ENCODE measurements around the gene PIP5KL1. TPM values are rescaled to one million over a fixed set of nuclear protein-coding genes. Genes with fewer than 3 reads are reported as not detected.

Gene PIP5KL1
- total RNA-seq, 1 donor from 2014 or later = 0.85 TPM

DNA sequence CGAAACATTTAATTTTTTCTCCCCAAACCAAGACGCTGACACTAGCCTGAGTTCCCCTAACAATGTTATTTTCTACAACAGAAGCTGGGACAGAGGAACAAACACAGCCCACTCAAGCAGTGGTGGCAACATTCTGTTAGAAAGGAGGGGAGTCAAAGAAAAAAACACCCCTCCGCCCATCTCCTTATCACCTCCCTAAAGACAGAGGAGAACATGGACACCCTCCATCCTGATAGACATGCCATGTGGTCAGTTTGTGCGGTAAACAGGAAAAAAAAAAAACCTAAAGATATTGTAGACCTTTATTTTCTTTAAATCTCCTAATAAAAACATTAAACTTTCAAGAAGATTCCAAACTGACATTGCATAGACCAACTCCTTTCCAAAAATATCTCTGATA lies 10.0 kb upstream of the PIP5KL1 start:
- H3K36me3 ChIP-seq = peaks cover 25% of the 10 kb centered on the region
- H3K27ac ChIP-seq (replicated peaks) = no peak overlapping the region
- H3K9me3 ChIP-seq (replicated peaks) = no peaks in the 10 kb centered on the region
- DNase-seq = no peak
- intact Hi-C loops (cut with micrococcal nuclease) = loop anchor here (5.0 to 10.0 kb wide), 2 partner anchors 92 to 174 kb away; no protein-coding TSS in a partner anchor
- TF ChIP-seq, protein P1, sequence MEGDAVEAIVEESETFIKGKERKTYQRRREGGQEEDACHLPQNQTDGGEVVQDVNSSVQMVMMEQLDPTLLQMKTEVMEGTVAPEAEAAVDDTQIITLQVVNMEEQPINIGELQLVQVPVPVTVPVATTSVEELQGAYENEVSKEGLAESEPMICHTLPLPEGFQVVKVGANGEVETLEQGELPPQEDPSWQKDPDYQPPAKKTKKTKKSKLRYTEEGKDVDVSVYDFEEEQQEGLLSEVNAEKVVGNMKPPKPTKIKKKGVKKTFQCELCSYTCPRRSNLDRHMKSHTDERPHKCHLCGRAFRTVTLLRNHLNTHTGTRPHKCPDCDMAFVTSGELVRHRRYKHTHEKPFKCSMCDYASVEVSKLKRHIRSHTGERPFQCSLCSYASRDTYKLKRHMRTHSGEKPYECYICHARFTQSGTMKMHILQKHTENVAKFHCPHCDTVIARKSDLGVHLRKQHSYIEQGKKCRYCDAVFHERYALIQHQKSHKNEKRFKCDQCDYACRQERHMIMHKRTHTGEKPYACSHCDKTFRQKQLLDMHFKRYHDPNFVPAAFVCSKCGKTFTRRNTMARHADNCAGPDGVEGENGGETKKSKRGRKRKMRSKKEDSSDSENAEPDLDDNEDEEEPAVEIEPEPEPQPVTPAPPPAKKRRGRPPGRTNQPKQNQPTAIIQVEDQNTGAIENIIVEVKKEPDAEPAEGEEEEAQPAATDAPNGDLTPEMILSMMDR (IDR thresholded peaks at IDR 0.05; ENCODE audit: borderline replicate concordance) = no peak
- no peaks in the 10 kb centered on the region for H3K27me3 ChIP-seq (ENCODE audit: low read depth)
- H3K4me3 ChIP-seq = no peak overlapping the region
- H3K4me1 ChIP-seq = peaks cover 57% of the 10 kb centered on the region

DNA sequence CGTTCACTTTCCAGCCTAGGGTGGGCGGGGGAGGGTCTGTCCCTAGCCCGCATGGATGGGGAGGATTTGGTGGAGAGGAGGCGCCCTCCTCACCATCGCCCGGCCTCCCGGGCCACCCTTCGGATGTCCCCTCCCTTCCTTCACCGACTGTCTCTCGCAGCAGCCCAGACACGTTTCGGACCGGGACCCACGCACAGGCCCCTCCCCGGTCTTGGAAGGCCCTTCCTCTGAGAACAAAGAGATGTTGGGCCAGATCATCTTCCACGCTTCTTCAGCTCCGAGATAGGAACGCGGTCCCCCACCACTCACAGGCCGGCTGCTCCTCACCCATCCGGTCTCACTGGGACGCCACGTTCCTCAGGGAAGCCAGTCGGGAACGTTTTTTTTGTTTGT lies 7.7 kb upstream of the PIP5KL1 start:
- Histone ChIP-seq H3K9me3 (replicated peaks) (no peaks in the 10 kb centered on the region), H3K27ac (replicated peaks) (peak overlapping the region; percentile 79), H3K4me1 (peaks cover 44% of the 10 kb centered on the region), H3K4me3 (peak overlapping the region; percentile 78), H3K27me3 (ENCODE audit: low read depth) (no peaks in the 10 kb centered on the region), H3K36me3 (peaks cover 13% of the 10 kb centered on the region)
- TF ChIP-seq, protein P1 (IDR thresholded peaks at IDR 0.05; ENCODE audit: borderline replicate concordance) = no peak
- peak; percentile 58 for DNase-seq
- intact Hi-C loops (cut with micrococcal nuclease) = no loop called here

DNA sequence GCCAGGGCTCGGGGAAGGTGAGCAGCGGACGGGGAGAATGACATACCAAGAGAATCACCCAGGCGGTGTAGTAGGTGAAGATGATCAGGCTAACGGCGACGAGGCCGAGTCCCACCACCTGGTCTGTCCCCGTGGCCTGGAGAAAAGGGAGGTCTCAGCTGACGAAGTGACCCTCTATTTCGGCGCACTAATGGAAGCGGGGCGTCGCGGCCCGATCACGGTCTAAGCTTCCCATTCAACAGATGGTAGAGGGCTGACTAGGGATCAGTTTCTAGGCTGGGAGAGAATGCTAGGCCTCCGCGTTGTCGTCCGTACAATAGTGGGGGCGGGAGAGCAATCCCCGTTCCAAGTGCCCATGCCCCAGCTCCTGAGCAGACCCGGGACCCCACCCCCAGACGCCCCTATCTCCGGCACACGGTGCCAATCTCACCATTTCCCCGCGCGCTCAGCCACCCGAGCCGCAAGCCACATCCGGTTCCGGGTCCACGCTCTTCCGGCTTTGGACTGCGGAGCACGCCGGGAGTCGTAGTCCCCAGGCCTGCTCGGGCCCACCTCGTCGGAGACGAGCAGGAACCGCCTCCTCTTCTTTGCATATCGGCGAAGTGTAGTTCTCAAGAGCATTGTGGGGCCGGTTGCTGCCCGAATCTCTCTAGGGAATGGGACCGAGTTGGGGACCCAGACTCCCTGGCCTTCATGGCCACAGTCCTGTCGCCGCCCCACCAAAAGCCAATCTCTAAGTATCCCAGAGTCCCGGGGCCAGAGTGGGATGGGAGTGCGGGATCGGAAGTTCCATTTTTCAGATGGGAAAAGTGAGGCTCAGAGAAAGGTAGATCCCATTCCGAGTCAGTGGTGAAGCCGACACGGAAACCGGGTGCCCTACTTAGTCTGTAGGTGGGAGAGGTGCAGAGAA lies 7.1 kb upstream of the PIP5KL1 start, which contains the start of gene DPM2:
Gene DPM2 (minus strand): TSS at position 467 of the 910 bp plus-strand sequence. CDS start 34 bp downstream, at position 433.
- H3K4me1 ChIP-seq = peaks cover 40% of the 10 kb centered on the region
- H3K27ac ChIP-seq (replicated peaks) = peak within 1 kb of the TSS; percentile 79
- TF ChIP-seq, protein P1 (IDR thresholded peaks at IDR 0.05; ENCODE audit: borderline replicate concordance) = no peak
- H3K27me3 ChIP-seq (ENCODE audit: low read depth) = no peaks in the 10 kb centered on the region
- no peaks in the 10 kb centered on the region for H3K9me3 ChIP-seq (replicated peaks)
- peak within 1 kb of the TSS; percentile 78 for H3K4me3 ChIP-seq
- intact Hi-C loops (cut with micrococcal nuclease) = no loop called here
- H3K36me3 ChIP-seq = peaks cover 13% of the 10 kb centered on the region
- peak; percentile 80 for DNase-seq

DNA sequence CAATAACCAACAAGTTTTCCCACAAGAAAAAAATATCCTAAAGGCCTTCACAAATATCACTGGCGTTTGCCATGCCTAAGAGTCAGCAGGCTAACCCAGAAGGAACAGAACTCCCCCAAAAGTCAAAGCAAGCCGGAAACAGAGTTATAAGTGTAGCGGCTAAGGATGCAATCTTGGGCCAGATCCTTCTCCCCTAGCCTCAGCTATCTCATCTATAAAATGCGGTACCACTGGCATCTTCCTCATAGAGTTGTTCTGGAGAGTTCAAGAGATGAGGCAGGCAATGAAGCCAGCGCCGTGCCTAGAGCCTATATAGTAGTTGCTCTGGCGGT lies 6.4 kb upstream of the PIP5KL1 start:
- intact Hi-C loops (cut with micrococcal nuclease) = no loop called here

DNA sequence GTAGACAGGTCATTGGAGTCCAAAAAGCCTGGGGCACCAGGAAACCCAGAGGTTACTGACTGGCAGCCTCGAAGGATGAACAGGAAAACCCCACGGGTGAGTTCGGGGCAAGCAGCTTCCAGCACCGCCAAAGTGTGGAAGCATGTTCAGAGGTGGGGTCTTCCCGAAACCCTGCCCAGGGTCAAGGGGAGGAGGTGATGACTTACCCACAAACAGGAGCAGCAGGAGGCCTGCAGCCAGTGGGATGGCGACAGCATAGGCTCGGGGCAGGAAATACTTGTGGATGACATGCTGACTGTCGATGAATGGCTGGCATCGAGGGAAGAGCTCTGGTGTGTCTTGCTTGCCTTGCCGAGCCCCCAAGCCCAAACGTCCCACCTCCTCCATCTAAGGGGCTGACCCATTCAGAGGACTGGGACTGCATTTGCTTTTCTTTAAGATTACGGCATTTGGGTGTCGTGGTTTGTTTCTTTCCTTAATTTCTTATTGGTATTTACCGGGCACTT lies 5.8 kb upstream of the PIP5KL1 start:
- intact Hi-C loops (cut with micrococcal nuclease) = no loop called here
- no peak for DNase-seq
- peaks cover 35% of the 10 kb centered on the region for H3K4me1 ChIP-seq
- peak overlapping the region; percentile 78 for H3K4me3 ChIP-seq
- H3K27me3 ChIP-seq (ENCODE audit: low read depth) = no peaks in the 10 kb centered on the region
- H3K36me3 ChIP-seq = peaks cover 13% of the 10 kb centered on the region
- no peak overlapping the region for H3K27ac ChIP-seq (replicated peaks)
- TF ChIP-seq, protein P1 (IDR thresholded peaks at IDR 0.05; ENCODE audit: borderline replicate concordance) = no peak
- no peaks in the 10 kb centered on the region for H3K9me3 ChIP-seq (replicated peaks)

More for the DNA sequence above, 6.4 kb upstream of the PIP5KL1 start:
- no peak overlapping the region for H3K27ac ChIP-seq (replicated peaks)
- no peaks in the 10 kb centered on the region for H3K9me3 ChIP-seq (replicated peaks)
- no peaks in the 10 kb centered on the region for H3K27me3 ChIP-seq (ENCODE audit: low read depth)
- H3K4me3 ChIP-seq = peak overlapping the region; percentile 78
- H3K36me3 ChIP-seq = peaks cover 13% of the 10 kb centered on the region
- no peak for DNase-seq
- TF ChIP-seq, protein P1 (IDR thresholded peaks at IDR 0.05; ENCODE audit: borderline replicate concordance) = no peak
- peaks cover 34% of the 10 kb centered on the region for H3K4me1 ChIP-seq
